NCI-H510A (cell line): ENCODE results near the gene INVS.
"Not testable (repeated sequence)": the region's sequence is repeated elsewhere in the genome, so short reads cannot be mapped to it uniquely, and the experiment has no call there.

Source experiments
- DNase-seq: peaks from one replicate; lab custom pipeline; 2025; lab: John Stamatoyannopoulos, UW

The INVS gene

DNA sequence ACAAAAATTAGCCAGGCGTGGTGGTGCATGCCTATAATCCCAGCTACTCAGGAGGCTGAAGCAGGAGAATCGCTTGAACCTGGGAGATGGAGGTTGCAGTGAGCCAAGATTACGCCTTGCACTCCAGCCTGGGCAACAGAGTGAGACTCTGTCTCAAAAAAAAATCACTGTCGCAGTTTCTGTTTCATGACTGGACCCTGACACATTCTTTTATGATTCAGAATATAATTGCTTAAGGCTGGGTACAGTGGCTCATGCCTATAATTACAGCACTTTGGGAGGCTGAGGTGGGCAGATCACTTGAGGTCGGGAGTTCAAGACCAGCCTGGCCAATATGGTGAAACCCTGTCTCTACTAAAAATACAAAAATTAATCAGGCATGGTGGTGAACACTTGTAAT lies 239.7 kb downstream of the INVS start:
- DNase-seq: not testable (repeated sequence)

GRCh38 chr9:100340224-100340623 lies 241.2 kb downstream of the INVS start:
- no peak for DNase-seq

- no peak for DNase-seq
These were observed 242.8 kb downstream of the INVS start for GRCh38 chr9:100341889-100342288.

DNA sequence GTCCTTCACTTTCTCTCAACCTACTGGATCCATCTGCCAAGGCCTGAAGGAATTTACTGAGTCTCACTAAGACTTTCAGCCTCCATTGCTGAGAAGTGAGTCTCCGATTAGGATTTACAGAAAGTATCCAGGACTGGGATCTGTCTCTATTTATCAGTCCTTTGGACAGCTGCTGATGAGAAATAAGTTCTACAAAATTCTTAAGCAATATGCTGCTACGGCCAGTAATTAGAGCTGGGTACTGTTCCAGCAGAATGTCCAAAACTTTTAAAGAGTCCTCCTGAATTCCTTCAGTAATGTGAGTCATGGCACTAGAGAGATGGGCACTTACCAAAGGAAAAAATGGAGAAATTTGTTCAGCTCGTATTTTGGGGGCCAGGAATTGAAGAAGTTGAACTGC lies 247.8 kb downstream of the INVS start:
- no peak for DNase-seq

- no peak for DNase-seq
These were observed 251.1 kb downstream of the INVS start for GRCh38 chr9:100350188-100350587.
